C4-2B (cell line): ENCODE results near the gene UFC1.

Source experiments
- ZFX ChIP-seq: fragments of 450-650 bp; IDR thresholded peaks from 2 replicates; pipeline ENCODE4 v1.6.1; 2017
- TF ChIP-seq, protein P1 (sequence below): fragments of 450-650 bp; conservative IDR thresholded peaks from 2 replicates; pipeline ENCODE4 v1.5.1; 2017; ENCODE audit warnings: mild to moderate bottlenecking

- TF ChIP-seq, protein P1, sequence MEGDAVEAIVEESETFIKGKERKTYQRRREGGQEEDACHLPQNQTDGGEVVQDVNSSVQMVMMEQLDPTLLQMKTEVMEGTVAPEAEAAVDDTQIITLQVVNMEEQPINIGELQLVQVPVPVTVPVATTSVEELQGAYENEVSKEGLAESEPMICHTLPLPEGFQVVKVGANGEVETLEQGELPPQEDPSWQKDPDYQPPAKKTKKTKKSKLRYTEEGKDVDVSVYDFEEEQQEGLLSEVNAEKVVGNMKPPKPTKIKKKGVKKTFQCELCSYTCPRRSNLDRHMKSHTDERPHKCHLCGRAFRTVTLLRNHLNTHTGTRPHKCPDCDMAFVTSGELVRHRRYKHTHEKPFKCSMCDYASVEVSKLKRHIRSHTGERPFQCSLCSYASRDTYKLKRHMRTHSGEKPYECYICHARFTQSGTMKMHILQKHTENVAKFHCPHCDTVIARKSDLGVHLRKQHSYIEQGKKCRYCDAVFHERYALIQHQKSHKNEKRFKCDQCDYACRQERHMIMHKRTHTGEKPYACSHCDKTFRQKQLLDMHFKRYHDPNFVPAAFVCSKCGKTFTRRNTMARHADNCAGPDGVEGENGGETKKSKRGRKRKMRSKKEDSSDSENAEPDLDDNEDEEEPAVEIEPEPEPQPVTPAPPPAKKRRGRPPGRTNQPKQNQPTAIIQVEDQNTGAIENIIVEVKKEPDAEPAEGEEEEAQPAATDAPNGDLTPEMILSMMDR, result no peak
- no peak for TF ChIP-seq ZFX
Measured at GRCh38 chr1:161198194-161198896, 44.6 kb downstream of the UFC1 start.
